Measurements from ENCODE around the gene UBXN2A.

Gene UBXN2A, protein sequence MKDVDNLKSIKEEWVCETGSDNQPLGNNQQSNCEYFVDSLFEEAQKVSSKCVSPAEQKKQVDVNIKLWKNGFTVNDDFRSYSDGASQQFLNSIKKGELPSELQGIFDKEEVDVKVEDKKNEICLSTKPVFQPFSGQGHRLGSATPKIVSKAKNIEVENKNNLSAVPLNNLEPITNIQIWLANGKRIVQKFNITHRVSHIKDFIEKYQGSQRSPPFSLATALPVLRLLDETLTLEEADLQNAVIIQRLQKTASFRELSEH

DNA sequence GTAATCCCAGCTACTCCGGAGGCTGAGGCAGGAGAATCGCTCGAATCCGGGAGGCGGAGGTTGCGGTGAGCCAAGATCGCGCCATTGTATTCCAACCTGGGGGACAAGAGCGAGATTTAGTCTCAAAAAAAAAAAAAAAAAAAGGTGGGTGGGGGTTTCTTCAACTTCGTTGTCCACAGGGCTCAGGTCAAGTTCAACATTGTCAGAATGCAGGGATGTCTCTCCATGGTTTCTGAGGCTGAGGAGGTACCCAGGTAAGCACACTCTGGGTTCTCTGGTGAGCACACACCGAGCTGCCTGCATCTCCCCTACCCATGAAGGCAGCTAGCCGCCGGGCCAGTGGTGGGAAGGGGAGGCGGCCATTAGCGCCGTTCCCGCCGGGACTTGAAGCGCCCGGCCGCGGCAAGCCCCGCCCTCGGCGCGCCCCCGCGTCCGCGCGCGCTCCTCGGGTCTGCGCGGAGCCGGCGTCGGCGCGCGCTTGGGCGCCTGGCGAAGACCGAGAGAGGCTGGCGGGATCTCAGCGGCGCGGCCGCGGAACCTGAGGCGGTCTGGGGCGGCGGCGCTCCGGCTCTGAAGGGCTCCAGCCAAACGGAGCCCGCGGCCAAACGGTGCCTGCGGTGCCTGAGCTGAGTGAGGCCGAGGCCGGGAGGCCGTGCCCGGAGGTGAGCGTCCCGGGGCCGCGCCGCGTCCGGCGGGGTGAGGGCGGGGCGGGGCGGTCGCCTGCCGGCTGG, at the start of gene UBXN2A:
TSS of gene UBXN2A (plus strand) at position 477 of the 731 bp plus-strand sequence. CDS start 17,852 bp downstream, outside the sequence.
- no peak for TF ChIP-seq CTCF (conservative IDR thresholded peaks at IDR 0.05; ENCODE audit: low read depth, low read length)
- peak; percentile 81 for DNase-seq (ENCODE audit: low read depth)

DNA sequence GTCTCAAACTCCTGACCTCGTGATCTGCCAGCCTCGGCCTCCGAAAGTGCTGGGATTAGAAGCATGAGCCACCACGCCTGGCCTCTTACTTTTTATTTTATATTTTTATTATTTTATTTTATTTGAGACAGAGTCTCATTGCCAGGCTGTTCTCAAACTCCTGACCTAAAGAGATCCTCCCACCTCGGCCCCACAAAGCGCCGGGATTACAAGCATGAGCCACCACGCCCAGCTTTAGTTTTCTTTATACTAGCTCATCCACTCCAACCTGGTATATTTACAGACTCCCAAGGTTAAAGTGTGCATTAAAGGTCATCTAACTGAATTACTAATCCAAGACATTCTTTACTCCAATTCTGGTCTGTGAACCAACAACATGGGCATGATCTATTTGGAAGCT, 40.1 kb upstream of the UBXN2A start:
- no peak for TF ChIP-seq CTCF (conservative IDR thresholded peaks at IDR 0.05; ENCODE audit: low read depth, low read length)
- DNase-seq (ENCODE audit: low read depth): no peak
- H3K4me3 ChIP-seq (ENCODE audit: low read depth, low read length): no peak overlapping the region

More for the DNA sequence above, at the start of gene UBXN2A:
- peak within 1 kb of the TSS; percentile 82 for H3K4me3 ChIP-seq (ENCODE audit: low read depth, low read length)

GRCh38 chr2:23900541-23901322, 39.5 kb upstream of the UBXN2A start:
- H3K4me3 ChIP-seq (ENCODE audit: low read depth, low read length): no peak overlapping the region
- no peak for TF ChIP-seq CTCF (conservative IDR thresholded peaks at IDR 0.05; ENCODE audit: low read depth, low read length)
- peak; percentile 90 for DNase-seq (ENCODE audit: low read depth)

GRCh38 chr2:23901966-23902846, 38.1 kb upstream of the UBXN2A start:
- TF ChIP-seq CTCF (conservative IDR thresholded peaks at IDR 0.05; ENCODE audit: low read depth, low read length): no peak
- H3K4me3 ChIP-seq (ENCODE audit: low read depth, low read length): no peak overlapping the region
- DNase-seq (ENCODE audit: low read depth): peak; percentile 60

DNA sequence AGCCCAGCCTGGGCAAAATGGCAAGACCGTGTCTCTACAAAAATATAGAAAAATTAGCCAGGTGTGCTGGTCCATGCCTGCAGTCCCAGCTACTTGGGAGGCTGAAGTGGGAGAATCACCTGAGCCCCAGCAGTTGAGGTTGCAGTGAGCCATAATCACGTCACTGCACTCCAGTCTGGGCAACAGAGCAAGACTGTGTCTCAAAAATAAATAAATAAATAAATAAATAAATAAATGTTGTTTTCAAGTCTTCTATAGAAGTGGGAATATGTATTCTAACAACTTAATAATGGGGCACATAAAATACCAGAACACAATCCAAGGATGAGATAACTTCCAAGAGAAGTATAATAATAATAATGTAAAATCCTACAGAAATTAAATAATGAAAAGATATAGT, 37.2 kb upstream of the UBXN2A start:
- TF ChIP-seq CTCF (conservative IDR thresholded peaks at IDR 0.05; ENCODE audit: low read depth, low read length): no peak
- no peak for DNase-seq (ENCODE audit: low read depth)
- H3K4me3 ChIP-seq (ENCODE audit: low read depth, low read length): no peak overlapping the region

- DNase-seq (ENCODE audit: low read depth): no peak
- H3K4me3 ChIP-seq (ENCODE audit: low read depth, low read length): no peak overlapping the region
- no peak for TF ChIP-seq CTCF (conservative IDR thresholded peaks at IDR 0.05; ENCODE audit: low read depth, low read length)
Measured at GRCh38 chr2:23904215-23904614, 36.0 kb upstream of the UBXN2A start.
